Neural cell (in vitro differentiated cells): ENCODE results near the gene BRIP1. TPM values are rescaled to one million over a fixed set of nuclear protein-coding genes. Genes with fewer than 3 reads are reported as not detected.

ENCODE experiments used
- H2AFZ ChIP-seq: fragments of 200-600, 300-800 bp; sonication (generic), shearing (Covaris generic); 2 replicates; pipeline ENCODE4 v1.6.0; 2014; ENCODE audit warnings: low read depth, mild to moderate bottlenecking, antibody characterized with exemption, low read length, moderate library complexity
- H3F3A ChIP-seq: fragments of 200-600 bp; shearing (Covaris generic); 2 replicates; pipeline ENCODE4 v1.6.1; 2016; ENCODE audit warnings: mild to moderate bottlenecking, moderate library complexity, mixed read lengths, antibody characterized with exemption, low read length; ENCODE audit not compliant: insufficient read depth, poor library complexity, severe bottlenecking
- H3K27ac ChIP-seq: fragments of 200-600, 300-800 bp; sonication (generic), shearing (Covaris generic); 2 replicates; pipeline ENCODE4 v1.5.1; 2014; ENCODE audit warnings: mild to moderate bottlenecking, low read length, moderate library complexity
- H3K27me3 ChIP-seq: fragments of 300-800, 200-600 bp; sonication (generic), shearing (Covaris generic); 2 replicates; pipeline ENCODE4 v1.6.0; 2014; ENCODE audit warnings: mild to moderate bottlenecking, low read depth, low read length, moderate library complexity; ENCODE audit not compliant: insufficient read depth
- H3K36me3 ChIP-seq: fragments of 300-800, 200-600 bp; sonication (generic), shearing (Covaris generic); 2 replicates; pipeline ENCODE4 v1.5.1; 2014; ENCODE audit warnings: mild to moderate bottlenecking, antibody characterized with exemption, low read length, moderate library complexity; ENCODE audit not compliant: insufficient read depth
- H3K4me2 ChIP-seq: fragments of 300-800, 200-600 bp; sonication (generic), shearing (Covaris generic); 2 replicates; pipeline ENCODE4 v1.6.0; 2014; ENCODE audit warnings: mild to moderate bottlenecking, low read length
- H3K4me3 ChIP-seq: fragments of 300-800, 200-600 bp; sonication (generic), shearing (Covaris generic); 2 replicates; pipeline ENCODE4 v1.5.1; 2014; ENCODE audit warnings: mild to moderate bottlenecking, low read length, moderate library complexity
- H3K79me2 ChIP-seq: fragments of 200-600 bp; shearing (Covaris generic); replicated peaks from 2 replicates; pipeline ENCODE4 v1.6.0; 2014; ENCODE audit warnings: mild to moderate bottlenecking, low read length, moderate library complexity; ENCODE audit not compliant: insufficient read depth
- H3K9ac ChIP-seq: fragments of 300-800, 200-600 bp; sonication (generic), shearing (Covaris generic); 2 replicates; pipeline ENCODE4 v1.6.1; 2016; ENCODE audit warnings: mild to moderate bottlenecking, low read length, mixed read lengths
- H3K9me2 ChIP-seq: fragments of 200-600 bp; shearing (Covaris generic); 2 replicates; pipeline ENCODE4 v1.6.1; 2016; ENCODE audit warnings: mild to moderate bottlenecking, low read length, mixed read lengths; ENCODE audit not compliant: insufficient read depth
- H3K9me3 ChIP-seq: fragments of 200-600, 300-800 bp; sonication (generic), shearing (Covaris generic); 2 replicates; pipeline ENCODE4 v1.6.1; 2016; ENCODE audit warnings: mild to moderate bottlenecking, mixed run types, low read length, moderate library complexity, mixed read lengths
- H4K20me1 ChIP-seq: fragments of 200-600 bp; shearing (Covaris generic); 2 replicates; pipeline ENCODE4 v1.6.1; 2016; ENCODE audit warnings: mild to moderate bottlenecking, mixed run types; ENCODE audit not compliant: insufficient read depth
- EP300 ChIP-seq: fragments of 450-650 bp; conservative IDR thresholded peaks from 2 replicates; pipeline ENCODE4 v1.6.1; 2014; ENCODE audit warnings: antibody characterized with exemption, mild to moderate bottlenecking, moderate library complexity; ENCODE audit not compliant: poor library complexity, severe bottlenecking
- EZH2 ChIP-seq: fragments of 200-600, 300-800 bp; shearing (Covaris generic), sonication (generic); IDR thresholded peaks from 2 replicates; pipeline ENCODE4 v1.6.1; 2014; ENCODE audit warnings: antibody characterized with exemption, low read length, borderline replicate concordance, mild to moderate bottlenecking; ENCODE audit not compliant: insufficient read depth, poor library complexity, severe bottlenecking
- MXI1 ChIP-seq: fragments of 450-650 bp; conservative IDR thresholded peaks from 2 replicates; pipeline ENCODE4 v1.6.1; 2014; ENCODE audit warnings: antibody characterized with exemption, mild to moderate bottlenecking; ENCODE audit not compliant: poor library complexity, severe bottlenecking
- POLR2AphosphoS5 ChIP-seq: IDR thresholded peaks from 2 replicates; pipeline ENCODE4 v1.6.1; 2012
- RAD21 ChIP-seq: fragments of 450-650 bp; conservative IDR thresholded peaks from 2 replicates; pipeline ENCODE4 v1.6.1; 2014; ENCODE audit warnings: antibody characterized with exemption, mild to moderate bottlenecking, moderate library complexity
- SMC3 ChIP-seq: fragments of 450-650 bp; conservative IDR thresholded peaks from 2 replicates; pipeline ENCODE4 v1.6.1; 2014; ENCODE audit warnings: antibody characterized with exemption, mild to moderate bottlenecking, moderate library complexity; ENCODE audit not compliant: poor library complexity
- TAF1 ChIP-seq: IDR thresholded peaks from 2 replicates; pipeline ENCODE4 v1.6.1; 2012; ENCODE audit warnings: low read depth
- polyA plus RNA-seq: library from polyadenylated mRNA; depleted of rRNA; stranded (reverse); fragments of >200 nt; gene quantifications from 2 replicates; pipeline ENCODE4 v1.2.3, GENCODE V29; 2014
- TF ChIP-seq, protein P1 (sequence below): fragments of 450-650 bp; IDR thresholded peaks from 2 replicates; pipeline ENCODE4 v1.5.1; 2014; ENCODE audit warnings: antibody characterized with exemption, mild to moderate bottlenecking, moderate library complexity; ENCODE audit not compliant: poor library complexity, severe bottlenecking
- TF ChIP-seq, protein P2 (sequence below): IDR thresholded peaks from 2 replicates; pipeline ENCODE4 v1.6.1; 2012; ENCODE audit warnings: borderline replicate concordance

BRIP1 gene
- polyA plus RNA-seq, 1 donor from 2014 or later: 0.47 TPM

DNA sequence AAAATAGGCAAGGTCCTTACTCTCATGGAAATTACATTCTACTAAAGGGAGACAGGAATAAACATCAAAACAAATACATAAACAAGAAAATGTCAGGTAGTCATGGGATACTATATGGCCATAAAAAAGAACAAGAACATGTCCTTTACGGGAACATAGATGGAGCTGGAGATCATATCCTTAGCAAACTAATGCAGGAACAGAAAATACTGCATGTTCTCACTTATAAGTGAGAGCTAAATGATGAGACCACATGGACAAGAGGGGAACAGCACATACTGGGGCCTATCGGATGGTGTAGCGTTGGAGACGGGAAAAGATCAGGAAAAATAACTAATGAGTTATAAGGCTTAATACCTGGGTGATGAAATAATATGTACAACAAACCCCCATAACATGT is 69.1 kb downstream of the BRIP1 start:
- Histone ChIP-seq H4K20me1 (no peaks in the 10 kb centered on the region), H3F3A (no peaks in the 10 kb centered on the region), H3K79me2 (no peaks in the 10 kb centered on the region), H3K4me3 (no peak overlapping the region), H3K9ac (no peak overlapping the region), H3K27me3 (no peaks in the 10 kb centered on the region), H3K4me2 (no peak overlapping the region), H3K9me2 (no peaks in the 10 kb centered on the region), H2AFZ (no peak overlapping the region), H3K27ac (no peak overlapping the region), H3K36me3 (no peaks in the 10 kb centered on the region), H3K9me3 (no peaks in the 10 kb centered on the region)
- TF ChIP-seq MXI1 (no peak), SMC3 (no peak), EZH2 (no peak), TAF1 (no peak), EP300 (no peak), POLR2AphosphoS5 (no peak), RAD21 (no peak)
- TF ChIP-seq, protein P1, sequence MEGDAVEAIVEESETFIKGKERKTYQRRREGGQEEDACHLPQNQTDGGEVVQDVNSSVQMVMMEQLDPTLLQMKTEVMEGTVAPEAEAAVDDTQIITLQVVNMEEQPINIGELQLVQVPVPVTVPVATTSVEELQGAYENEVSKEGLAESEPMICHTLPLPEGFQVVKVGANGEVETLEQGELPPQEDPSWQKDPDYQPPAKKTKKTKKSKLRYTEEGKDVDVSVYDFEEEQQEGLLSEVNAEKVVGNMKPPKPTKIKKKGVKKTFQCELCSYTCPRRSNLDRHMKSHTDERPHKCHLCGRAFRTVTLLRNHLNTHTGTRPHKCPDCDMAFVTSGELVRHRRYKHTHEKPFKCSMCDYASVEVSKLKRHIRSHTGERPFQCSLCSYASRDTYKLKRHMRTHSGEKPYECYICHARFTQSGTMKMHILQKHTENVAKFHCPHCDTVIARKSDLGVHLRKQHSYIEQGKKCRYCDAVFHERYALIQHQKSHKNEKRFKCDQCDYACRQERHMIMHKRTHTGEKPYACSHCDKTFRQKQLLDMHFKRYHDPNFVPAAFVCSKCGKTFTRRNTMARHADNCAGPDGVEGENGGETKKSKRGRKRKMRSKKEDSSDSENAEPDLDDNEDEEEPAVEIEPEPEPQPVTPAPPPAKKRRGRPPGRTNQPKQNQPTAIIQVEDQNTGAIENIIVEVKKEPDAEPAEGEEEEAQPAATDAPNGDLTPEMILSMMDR: no peak
- TF ChIP-seq, protein P2, sequence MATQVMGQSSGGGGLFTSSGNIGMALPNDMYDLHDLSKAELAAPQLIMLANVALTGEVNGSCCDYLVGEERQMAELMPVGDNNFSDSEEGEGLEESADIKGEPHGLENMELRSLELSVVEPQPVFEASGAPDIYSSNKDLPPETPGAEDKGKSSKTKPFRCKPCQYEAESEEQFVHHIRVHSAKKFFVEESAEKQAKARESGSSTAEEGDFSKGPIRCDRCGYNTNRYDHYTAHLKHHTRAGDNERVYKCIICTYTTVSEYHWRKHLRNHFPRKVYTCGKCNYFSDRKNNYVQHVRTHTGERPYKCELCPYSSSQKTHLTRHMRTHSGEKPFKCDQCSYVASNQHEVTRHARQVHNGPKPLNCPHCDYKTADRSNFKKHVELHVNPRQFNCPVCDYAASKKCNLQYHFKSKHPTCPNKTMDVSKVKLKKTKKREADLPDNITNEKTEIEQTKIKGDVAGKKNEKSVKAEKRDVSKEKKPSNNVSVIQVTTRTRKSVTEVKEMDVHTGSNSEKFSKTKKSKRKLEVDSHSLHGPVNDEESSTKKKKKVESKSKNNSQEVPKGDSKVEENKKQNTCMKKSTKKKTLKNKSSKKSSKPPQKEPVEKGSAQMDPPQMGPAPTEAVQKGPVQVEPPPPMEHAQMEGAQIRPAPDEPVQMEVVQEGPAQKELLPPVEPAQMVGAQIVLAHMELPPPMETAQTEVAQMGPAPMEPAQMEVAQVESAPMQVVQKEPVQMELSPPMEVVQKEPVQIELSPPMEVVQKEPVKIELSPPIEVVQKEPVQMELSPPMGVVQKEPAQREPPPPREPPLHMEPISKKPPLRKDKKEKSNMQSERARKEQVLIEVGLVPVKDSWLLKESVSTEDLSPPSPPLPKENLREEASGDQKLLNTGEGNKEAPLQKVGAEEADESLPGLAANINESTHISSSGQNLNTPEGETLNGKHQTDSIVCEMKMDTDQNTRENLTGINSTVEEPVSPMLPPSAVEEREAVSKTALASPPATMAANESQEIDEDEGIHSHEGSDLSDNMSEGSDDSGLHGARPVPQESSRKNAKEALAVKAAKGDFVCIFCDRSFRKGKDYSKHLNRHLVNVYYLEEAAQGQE: no peak

DNA sequence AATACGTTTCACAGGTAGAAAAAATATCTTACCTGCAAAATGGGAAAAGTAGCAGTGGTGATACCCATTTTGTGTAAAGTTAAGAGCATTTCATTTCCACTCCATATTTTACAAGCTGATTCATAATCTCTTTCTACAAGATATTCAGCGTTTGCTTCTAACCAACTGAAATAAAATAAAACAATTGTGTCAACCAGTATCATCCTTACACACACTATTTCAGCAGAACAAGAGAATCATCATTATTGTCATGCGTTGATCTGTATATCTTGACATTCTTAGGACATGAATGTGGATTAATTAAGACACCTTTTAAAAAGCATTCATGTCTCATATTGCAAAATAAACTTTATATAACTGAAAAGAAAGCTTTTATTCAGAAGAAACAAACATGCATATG is 69.8 kb downstream of the BRIP1 start:
- Histone ChIP-seq H3K9ac (no peak overlapping the region), H3K9me2 (no peaks in the 10 kb centered on the region), H3K36me3 (no peaks in the 10 kb centered on the region), H2AFZ (no peak overlapping the region), H3K79me2 (no peaks in the 10 kb centered on the region), H3K4me2 (no peak overlapping the region), H3K27me3 (no peaks in the 10 kb centered on the region), H3F3A (no peaks in the 10 kb centered on the region), H3K27ac (no peak overlapping the region), H3K9me3 (no peaks in the 10 kb centered on the region), H4K20me1 (no peaks in the 10 kb centered on the region), H3K4me3 (no peak overlapping the region)
- TF ChIP-seq EZH2: no peak

DNA sequence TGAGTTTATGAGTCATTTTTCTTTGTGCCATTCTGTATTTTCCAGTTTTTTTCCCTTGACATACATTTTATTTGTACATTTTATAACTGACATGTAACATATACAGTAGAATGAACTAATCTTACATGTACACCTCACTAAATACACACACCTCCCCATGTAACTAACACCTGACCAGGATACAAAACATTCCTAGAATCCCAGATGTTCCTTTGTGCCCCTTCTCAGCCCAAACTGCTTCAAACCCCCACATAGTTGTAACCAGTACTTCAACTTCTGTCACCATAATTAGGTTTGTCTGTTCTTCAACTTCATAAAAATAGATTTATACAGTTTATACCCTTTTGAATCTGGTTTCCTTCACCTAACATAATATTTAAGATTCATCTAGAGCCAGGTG is 73.5 kb downstream of the BRIP1 start:
- no peaks in the 10 kb centered on the region for H3F3A ChIP-seq
- no peaks in the 10 kb centered on the region for H3K9me3 ChIP-seq
- H4K20me1 ChIP-seq: no peaks in the 10 kb centered on the region
- no peak overlapping the region for H3K9ac ChIP-seq
- TF ChIP-seq EP300 (no peak), EZH2 (no peak), POLR2AphosphoS5 (no peak), SMC3 (no peak), TAF1 (no peak), RAD21 (no peak), MXI1 (no peak)
- TF ChIP-seq, protein P2: no peak
- TF ChIP-seq, protein P1: no peak
- no peak overlapping the region for H3K4me2 ChIP-seq
- H3K9me2 ChIP-seq: no peaks in the 10 kb centered on the region
- H3K27me3 ChIP-seq: no peaks in the 10 kb centered on the region
- no peak overlapping the region for H3K27ac ChIP-seq
- H3K4me3 ChIP-seq: no peak overlapping the region
- H3K79me2 ChIP-seq: no peaks in the 10 kb centered on the region
- no peaks in the 10 kb centered on the region for H3K36me3 ChIP-seq
- H2AFZ ChIP-seq: no peak overlapping the region
